GM12864 (cell line): ENCODE measurements around the gene KIAA2012.
"Not testable (repeated sequence)": the region's sequence is repeated elsewhere in the genome, so short reads cannot be mapped to it uniquely, and the experiment has no call there.

Source experiments
- DNase-seq: peaks from one replicate; pipeline ENCODE4 v3.0.0-alpha.2; 2011; ENCODE audit warnings: low read depth
- H3K4me3 ChIP-seq: 2 replicates; pipeline ENCODE4 v1.5.1; 2011; ENCODE audit warnings: mild to moderate bottlenecking, low read depth, low read length, control low read depth
- CTCF ChIP-seq: IDR thresholded peaks from 2 replicates; pipeline ENCODE4 v1.5.1; 2011; ENCODE audit warnings: low read depth, mild to moderate bottlenecking, moderate library complexity, low read length, control low read depth, inconsistent platforms; ENCODE audit errors: missing control alignments

KIAA2012 gene

DNA sequence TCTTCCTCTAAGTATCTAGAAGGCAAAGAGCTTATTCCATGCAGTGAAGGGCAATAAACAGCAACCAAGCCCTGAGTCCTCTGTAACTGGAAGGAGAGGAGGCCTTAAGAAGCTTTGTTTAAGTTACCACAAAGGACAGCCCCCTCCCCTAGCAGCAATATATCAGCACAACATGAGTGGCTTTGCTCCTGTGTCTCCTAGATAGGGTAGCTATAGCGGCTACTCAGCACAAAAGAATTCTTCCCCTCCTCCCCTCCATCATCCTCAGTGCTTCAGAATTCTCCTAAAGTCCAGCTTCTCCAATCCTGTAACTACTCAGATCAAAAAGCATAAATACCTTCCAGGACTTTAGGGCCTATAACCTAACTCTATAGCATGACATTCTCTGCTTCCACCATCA, 148.8 kb downstream of the KIAA2012 start:
- no peak for DNase-seq
- no peak for TF ChIP-seq CTCF
- no peak overlapping the region for H3K4me3 ChIP-seq

DNA sequence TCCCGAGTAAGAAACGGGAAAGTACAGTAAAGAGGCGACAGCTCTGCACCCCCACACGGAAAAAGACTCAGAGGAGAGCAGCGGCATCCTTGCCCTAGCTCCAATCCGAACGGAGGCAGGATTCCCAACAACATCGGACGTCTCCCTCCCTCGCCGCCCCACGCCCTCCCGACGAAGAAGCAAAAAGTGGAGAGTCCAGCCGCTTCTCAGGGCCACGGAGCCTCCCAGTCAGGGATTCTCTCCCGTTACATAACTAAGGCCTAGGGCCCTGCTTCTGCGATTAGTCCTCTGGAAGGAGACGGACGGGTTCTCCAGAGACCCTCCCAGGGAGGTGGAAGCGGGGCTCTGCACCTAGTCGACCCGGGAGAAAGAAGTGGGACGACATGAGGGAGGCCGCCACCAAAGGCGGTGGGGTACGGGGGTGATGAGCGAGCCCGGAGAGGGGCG, 164.8 kb downstream of the KIAA2012 start:
- DNase-seq = no peak
- H3K4me3 ChIP-seq = peak overlapping the region; percentile 88
- TF ChIP-seq CTCF = peak; percentile 7

GRCh38 chr2:202238234-202239197, 165.5 kb downstream of the KIAA2012 start, which contains the start of gene SUMO1:
Gene SUMO1, minus strand, starts transcription at chr2:202238597. Its CDS starts 146 bp downstream, at chr2:202238451.
- TF ChIP-seq CTCF = no peak
- peak within 1 kb of the TSS; percentile 88 for H3K4me3 ChIP-seq
- peak; percentile 81 for DNase-seq

DNA sequence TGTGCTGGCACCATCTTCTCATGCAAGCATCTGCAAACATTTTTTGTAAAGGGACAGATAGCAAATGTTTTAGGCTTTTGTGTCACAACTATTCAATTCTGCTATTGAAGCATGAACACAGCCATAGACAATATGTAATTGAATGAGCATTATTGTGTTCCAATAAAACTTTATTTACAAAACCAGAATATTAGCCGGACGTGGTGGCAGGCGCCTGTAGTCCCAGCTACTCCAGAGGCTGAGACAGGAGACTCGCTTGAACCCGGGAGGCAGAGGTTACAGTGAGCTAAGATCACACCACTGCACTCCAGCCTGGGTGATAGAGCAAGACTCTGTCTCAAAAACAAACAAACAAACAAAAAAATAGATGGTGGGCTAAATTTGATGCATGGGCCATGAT, 174.7 kb downstream of the KIAA2012 start:
- H3K4me3 ChIP-seq, DNase-seq: not testable (repeated sequence)

DNA sequence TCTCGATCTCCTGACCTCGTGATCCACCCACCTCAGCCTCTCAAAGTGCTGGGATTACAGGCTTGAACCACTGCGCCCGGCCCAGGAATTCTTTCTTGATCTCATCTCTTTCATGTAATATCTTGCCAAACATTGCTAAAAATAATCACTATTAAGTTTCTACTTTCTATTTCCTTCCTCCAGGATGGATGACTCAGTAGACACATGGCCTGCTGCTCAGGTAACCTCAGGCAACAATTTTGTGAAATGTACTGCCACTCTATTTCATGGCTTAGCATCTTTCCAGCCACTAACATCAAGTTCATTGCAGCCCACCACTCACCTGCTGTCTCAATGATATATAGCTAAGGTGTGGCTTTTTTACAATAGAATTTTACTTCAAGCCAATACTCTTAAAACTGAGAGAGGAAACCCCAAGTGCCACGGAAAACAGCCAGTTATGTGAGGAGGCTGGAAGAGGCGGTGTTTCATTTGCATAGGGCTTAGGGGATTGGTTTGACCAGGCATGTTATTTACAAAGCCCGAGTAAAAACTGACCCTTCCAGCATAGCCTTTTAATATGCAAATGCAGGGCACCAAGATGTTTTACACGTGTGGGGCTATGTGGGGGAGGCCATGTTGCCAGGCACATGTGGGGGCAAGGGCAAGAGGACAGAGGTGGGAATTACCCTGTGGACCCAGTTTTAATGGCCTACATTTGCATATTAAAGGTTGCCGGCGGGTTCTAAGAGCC, 176.6 kb downstream of the KIAA2012 start:
- no peak for DNase-seq
- H3K4me3 ChIP-seq = no peak overlapping the region
- TF ChIP-seq CTCF = no peak

DNA sequence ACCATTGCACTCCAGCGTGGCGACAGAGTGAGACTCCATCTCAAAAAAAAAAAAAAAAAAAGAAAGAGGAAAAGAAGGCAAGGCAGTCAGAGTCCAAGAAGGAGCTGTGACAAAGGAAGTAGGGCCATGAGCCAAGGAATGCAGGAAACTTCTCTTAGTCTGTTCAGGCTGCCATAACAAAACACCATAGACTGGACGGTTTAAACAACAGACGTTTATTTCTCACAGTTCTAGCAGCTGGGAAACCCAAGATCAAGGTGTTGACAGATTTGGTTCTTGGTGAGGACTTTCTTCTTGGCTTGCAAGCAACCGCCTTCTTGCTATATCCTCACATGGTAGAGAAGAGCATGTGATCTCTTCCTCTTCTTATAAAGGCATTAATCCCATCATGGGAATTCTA, 178.4 kb downstream of the KIAA2012 start:
- DNase-seq = no peak
- TF ChIP-seq CTCF = no peak
- H3K4me3 ChIP-seq = no peak overlapping the region
